CD4-positive, alpha-beta T cell treated with Interleukin-6 for 4 hours (primary cell): ENCODE data around the gene WLS.
"Not testable (repeated sequence)": the region's sequence is repeated elsewhere in the genome, so short reads cannot be mapped to it uniquely, and the experiment has no call there.

Experiments used
- DNase-seq: peaks from one replicate; pipeline ENCODE4 v3.0.0-alpha.2; 2020; ENCODE audit warnings: mixed read lengths

WLS gene

DNA sequence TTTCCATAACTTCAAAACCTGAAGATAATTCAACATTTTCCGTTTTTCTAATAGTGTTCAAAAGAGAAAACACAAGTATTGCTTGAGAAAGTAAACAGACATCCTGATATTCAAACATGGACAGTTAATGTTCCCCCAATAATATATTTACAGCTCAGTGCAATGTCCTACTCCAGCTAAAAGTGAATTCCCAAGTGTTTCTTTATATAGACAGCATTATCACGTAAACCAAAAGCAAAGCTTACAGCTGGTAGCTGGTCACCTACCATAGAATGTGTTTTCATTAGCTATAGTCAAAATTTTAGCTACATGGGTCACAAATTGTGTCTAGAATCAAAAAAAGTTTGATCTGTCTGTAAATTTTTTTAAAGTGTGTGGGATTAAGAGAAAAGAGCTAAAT is 34.9 kb downstream of the WLS start:
- DNase-seq, result no peak

DNA sequence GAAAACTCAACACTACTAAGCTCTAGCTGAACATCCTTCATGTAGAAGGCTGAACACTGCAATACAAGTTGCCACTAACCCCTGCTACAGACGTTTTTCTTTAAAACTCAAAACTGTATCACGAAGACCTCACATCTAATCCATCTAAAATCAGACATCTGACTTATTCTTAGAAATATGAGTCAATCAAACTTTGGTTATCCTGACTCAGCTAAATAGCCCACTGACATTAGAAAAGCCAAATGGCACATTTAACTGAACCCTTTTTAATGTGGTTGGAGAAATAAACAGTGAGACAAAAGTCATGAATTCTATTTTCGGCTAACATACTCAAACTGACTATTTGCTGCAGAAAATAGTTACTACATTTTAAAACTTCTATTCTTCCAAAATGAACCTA is 35.6 kb downstream of the WLS start:
- DNase-seq, result no peak

DNA sequence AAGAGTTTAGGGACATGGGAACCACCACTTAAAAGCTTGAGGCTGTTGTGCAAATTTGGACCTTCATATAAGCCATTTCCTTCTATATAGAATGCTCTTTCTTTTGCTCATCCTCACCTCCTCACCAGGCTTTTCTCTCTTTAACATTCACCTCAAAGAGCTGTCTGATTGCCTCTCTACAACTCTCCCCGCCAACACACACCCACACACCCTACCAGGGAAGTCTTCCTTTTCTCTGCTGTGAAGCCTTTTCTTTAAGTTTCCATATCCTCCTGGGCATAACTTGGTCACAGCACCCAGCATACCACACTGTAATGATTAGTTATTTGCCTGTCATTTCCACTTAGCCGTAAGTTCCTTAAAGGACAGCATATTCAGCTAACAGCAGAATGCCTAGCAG is 40.6 kb downstream of the WLS start:
- no peak for DNase-seq

DNA sequence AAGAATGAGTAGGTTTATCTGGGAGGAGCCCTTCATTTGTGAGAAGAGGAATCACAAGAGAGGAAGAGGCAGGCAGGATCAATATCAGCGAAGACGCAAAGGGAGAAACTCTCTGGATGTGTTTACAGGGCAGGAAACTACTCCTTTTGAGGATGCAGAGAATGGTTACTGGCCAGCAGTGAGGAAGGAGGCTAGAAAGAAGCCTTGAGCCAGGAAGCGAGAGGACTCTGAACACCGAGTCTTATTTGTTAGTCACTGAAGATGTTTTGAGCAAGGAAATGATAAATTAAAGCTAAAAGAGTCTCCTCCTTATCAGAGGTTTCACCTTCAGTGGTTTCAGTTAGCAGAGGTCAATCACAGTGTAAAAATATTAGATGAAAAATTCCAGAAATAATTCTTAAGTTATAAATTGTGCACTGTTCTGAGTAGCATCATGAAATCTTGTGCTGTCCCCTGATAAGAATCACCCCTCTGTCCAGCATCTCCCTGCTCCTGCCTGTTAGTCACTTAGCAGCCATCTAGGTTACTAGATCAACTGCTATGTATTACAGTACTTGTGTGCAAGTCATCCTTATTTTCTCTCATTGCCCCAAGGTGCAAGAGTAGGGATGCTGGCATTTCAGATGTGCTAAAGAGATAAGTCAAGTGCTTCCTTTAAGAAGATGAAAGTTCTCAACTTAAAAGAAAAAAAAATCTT is 43.5 kb downstream of the WLS start:
- DNase-seq, result no peak

DNA sequence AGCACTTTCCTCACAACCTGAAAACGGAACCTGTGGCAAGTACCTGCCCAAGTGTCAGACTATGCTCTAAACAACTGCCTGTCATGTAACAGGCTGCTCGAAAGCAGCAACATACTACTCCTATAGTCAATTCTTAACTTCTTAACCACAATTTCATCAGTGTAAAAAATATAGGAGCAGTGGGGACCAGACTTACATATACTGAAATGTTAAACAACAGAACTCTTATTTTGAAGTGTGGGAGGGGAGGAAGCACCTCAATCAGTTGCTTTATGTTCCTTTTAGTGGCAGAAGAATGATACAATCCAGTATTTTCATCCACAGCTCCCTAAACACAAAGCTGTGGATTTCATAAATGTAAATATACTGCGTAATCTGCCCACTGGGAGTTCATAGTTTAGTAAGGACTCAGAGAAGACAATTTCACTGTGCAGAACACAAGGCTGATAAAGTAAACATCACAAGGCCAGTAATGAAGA is 44.2 kb downstream of the WLS start:
- no peak for DNase-seq

DNA sequence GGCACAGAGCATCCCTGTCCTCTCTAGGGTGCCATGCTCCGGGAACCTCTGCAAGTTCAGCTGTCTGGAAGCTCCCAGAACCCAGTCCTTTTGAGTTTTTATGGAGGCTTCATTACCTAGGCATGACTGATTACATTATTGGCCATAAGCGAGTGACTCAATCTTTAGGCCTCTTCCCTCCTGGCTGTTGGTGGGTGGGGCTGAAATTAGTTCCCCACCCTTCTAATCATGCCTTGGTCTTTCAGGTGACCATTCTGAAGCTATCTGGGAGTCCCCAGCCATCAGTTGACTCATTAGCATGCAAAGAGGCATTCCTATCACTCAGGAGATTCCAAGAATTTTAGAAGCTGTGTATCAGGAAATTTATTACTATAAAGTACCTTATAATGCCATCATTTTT is 46.6 kb downstream of the WLS start:
- DNase-seq, result no peak

DNA sequence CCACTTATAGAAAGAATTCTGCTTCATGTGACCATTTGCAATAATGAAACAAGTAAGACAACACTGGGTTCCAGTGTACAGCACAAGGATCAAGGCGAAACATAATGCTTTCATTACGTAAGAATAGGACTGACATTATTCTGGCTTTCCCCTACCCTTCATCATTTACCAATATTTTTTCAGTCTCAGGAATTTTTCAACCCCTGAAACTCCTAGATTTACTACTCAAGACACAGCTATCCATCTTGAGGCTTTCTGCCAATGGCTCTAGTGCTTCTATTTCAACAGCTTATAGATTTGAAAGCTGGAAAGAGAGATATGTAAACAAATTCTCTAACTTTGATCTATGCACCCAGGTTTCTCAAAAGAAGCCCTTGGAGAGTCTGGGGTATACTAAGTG is 48.4 kb downstream of the WLS start:
- DNase-seq, result no peak

DNA sequence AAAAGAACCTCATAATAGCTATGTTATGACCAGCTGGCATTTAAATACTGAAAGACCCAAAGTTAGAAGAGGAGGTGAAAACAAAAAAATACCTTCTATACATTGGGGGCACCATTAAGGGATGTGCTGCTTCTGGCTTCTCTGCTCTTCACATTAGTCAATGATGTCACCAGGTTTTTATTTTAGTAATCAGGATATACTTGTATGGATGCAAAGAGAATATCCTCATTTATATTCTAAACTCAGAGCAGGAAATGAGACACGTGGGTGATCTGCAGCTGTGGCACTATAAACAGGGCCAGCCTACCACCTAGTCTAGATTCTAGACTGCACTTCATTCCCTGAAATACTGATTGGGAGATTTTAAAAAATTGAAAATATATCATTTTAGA is 51.2 kb downstream of the WLS start:
- DNase-seq, result no peak

DNA sequence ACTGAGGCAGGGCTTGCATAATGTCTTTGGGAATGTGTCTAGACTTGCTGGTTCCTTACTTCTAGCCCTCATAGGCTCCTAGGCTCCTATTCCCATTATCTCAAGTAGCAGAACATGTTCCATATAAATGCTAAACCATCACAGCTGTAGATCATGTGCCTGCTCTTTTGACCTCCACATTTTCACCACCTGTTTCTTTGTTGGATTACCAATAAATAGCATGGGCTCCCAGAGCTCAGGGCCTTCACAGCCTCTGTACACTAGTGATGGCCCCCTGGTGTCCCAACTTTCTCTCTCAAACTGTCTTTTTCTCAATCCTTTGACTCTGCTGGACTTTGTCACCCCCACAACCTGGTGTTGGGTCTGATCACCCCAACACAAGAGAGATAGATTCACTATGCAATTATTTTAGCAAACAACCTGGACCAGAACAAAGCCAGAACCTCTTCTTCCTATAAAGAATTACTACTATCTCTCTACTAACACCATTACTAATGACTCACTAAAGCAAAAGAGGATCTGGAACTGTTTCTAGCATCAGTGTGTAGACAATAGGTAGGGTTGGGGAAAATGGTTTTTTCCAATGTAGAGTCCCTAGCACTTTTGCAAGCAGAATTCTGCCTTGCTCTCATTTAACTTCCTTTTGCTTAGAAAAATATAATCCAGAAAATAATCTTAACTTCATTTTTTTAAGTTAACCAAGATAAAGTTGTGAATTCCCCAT is 51.7 kb downstream of the WLS start:
- no peak for DNase-seq

DNA sequence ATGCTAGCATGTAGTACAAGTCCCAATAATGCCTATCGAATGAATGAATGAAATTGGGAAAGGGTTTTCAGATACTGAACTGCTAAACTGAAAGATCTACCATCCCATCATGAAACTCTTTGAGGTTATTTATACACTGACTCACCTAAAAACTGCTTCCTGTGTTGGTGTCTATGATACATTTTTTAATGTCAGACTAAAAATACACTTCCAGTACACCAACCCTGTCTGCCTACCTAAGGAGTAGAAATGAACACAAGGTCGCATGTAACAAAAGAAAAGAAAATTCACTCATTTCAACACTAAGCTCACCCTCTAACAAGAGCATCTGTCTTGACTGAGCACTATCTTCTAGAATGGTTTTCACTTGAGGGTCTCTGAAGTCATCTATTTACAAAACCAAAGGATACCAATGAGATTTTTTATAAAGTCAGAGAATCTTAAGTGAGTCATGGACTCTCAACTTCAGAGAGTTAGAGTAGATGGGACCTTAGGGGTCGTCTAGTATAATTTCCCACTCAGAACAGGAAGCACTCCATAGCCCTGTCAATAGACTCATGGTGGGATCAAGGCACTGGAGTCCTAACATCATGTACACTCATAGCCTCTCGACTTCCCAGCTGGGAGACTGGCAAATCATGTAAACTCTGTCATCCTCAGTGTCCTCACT is 53.4 kb downstream of the WLS start:
- no peak for DNase-seq

DNA sequence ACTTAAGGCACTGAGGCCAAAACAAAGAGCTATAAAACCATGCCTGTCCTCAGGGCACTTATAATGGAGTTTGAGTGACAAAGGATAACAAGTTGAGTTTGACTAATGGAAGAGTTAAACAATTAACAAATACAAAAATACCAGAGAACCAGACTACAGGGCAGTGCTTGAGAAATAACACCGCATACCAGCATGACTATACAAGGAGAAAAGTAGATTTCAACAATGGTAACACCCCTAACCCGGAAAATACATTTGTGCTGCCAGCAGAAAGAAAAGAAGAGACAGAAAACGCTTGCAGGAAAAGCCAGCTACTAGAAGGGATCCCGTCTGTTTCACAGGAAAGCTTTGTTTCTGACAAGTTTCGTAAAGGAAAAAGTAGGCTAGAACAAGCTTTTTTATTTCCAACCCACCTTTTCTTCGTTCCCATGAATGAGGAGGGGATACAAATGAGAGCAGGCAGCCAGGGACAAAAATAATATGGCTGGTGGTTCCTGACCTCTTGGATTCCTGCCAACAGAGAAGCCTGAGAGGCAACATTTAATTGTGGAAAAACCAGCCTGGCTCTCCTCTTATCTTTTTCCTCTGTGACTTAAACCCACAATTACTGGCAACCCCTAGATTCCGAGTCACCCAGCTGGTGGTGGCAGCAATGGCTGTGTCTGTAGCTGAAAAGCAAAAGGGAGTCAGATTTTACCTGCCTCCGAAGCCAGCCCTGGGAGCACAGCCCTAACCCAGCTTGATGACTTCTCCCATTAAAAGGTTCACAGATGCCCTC is 56.5 kb downstream of the WLS start:
- DNase-seq, result no peak

DNA sequence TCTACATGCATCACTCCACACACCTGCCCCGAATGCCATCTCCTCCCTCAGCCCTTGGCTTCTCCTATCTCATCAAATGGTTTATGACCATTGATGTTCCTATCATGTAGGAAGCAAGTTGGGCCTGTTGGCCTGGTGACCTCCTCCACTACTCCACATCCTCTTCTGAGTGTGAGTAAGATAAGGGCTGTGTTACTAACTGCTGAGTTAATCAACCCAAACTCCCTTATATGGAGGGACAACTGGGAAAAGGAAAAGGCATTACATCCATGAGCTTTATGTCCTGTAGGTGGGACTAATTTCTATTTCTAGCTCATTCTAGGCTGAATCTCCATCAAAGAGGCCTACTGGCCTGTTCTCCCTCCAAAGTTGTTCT is 57.6 kb downstream of the WLS start:
- no peak for DNase-seq

DNA sequence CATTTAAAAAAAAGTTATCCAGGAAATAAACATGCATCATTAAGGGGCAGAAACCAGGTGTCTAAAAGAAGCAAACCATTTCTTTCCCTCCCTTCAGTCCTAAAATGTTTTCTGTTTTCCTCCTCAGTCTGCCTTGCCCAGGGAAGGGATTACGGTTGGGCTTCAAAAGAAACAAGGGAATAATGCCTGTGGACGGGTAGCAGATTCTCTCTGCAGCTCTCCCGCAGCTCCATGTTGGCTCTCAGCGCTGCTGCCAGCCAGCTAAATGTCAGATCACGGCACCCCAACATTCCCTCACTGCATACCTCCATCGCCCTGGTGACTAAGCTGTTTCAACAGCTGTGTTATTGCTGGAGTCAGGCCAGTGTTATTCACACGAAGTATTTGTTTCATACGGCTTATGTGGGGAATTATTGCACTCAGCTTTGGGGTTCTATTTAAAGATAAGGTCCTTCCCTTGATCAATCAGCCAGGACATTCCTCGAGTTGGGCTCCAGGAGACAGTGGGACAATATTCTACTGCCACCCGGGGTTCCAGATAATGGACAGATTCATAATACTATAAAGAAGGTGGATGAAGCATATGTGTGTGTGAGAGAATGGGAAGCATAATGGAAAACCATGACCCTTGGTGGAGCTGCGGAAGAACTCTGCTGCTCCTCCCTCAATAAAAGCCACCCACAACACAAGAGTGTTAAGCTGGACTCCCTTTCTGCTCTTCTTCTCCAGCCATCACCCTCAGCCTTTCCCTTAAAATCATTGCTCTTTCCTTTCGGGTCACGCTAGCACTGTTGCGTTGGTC is 58.2 kb downstream of the WLS start:
- DNase-seq, result no peak

DNA sequence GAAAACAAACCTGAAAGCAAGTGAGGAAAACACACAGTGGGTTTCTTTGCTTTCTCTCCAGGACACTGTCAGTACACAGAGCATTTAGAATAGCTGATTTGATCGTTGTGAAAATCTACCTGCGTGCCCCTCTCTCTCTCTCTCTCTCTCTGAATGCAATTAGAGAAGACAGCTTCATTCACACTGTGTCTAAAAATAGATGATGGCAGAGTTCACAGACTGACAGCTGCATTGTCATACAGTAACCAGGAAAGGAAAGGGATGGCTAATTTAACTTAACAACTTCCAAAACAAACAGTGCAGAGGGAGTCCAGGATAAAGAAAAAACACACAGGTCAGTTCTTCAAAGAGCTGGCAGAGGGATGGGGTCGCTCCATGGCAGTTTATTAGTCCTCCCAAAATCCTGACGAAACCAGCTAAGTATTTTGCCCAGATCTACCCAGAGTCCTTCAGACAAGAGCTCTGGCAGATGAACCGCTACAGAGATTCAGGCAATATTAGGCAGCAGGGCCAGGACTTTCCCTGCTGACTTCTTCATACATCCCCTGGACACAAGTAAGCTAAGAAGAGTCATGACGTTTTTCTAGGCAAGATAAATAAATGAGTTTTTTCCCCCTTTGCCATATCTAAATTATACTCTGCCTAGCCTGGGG is 58.9 kb downstream of the WLS start:
- DNase-seq, result no peak

DNA sequence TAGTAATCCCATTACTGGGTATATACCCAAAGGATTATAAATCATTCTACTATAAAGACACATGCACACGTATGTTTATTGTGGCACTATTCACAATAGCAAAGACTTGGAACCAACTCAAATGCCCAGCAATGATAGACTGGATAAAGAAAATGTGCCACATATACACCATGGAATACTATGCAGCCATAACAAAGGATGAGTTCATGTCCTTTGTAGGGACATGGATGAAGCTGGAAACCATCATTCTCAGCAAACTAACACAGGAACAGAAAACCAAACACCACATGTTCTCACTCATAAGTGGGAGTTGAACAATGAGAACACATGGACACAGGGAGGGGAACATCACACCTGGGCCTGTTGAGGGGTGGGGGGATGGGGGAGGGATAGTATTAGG is 60.5 kb downstream of the WLS start:
- DNase-seq, result not testable (repeated sequence)

DNA sequence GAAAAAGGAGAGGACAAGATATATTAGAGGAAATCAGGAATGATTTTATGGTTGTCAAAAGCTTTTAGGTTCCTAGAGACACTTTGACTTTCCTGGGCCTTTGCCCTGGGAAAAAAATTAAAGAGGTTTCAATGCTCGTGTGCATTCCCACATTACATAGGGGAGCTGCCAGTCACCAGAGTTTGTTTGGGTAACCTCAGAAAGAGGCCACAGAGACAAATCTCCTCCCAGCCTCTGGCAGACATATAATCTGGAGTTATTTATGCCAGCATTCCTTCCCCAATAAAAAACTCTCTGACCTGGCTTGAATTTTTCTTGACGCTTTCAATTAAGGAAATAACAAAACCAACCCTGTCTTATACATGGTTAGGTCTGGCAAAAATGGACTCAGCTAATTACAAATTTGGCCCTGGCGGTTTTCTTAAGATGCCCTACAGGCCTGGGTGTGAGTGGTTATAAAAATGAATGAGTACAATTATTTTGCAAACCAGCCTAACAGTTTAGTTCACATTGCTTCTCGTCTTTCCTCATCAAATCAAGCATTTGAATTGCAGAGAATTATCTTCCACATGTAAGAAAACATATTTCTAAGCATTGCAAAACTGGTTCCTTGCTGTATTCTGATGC is 63.7 kb downstream of the WLS start:
- no peak for DNase-seq

DNA sequence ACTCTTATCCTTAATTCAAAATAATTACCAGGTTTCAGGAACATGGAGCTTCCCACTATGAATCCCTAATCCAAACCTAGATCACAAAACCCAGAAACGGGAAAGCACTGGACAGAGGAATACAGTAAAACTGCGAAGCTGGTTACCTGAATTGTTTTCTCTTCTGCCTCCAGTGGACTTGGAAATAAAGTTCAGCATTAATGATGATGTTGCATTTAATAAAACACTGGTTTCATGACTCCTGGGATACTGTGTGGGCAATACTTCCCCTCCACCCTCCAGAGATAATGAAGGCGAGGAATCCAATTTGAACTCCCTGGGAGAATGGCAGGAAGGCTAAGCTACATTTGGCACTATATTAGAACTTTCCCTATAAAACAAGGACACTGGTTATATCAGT is 65.1 kb downstream of the WLS start:
- no peak for DNase-seq

DNA sequence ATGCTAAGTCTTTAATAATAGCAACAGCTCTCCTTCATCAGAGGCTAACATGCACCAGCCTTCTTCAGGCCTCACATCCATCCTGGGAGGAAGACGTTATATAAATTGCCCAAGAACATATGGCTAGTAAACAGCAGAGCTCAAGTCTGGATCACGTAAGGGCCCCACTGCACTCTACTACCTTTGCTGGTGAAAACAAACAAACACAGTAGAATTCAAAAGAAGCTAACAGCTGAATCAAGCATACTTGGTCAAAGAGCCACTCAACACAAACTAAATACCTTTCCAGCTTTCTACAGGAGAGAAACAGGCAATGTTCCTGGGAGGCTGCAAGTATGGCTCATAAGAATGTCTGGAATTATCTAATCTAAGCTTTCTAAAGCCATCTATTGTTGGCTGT is 66.0 kb downstream of the WLS start:
- DNase-seq, result no peak

DNA sequence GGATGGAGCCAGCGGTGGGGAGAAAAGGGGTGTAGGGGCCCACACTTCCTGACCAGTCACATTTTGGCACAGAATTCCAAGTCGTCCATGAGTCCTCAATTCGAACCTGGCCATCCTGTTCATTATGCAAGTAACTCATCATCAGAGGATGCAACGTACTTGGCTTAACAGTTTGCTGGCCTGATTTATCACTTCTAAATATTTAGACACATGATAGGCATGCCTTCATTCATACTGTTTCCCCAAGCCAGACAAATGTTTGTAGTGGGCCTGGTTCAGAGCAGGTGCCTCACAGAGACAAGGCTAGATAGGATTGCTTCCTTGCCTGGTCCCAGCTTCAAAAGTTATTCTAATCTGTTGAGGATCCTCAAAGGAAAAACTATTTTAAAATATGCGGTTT is 66.7 kb downstream of the WLS start:
- no peak for DNase-seq

DNA sequence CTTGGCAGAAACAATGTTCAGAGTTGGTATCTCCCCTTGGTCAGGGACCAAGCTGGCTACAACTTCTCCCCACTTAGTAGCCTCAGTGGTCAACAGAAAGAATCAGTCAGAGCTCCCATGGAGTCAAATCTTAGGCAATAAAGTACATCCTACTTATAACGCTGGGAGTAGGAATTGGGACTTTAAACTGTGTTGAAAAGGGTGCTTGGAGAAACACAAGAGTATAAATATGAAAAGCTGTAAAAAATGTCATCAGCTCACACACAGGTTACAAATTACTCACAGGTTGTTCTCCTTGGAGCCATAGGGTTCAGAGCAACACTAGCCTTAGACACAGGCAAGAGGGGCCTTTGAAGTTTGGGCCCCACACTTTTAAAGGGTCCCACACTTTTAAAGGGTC is 67.4 kb downstream of the WLS start:
- no peak for DNase-seq

DNA sequence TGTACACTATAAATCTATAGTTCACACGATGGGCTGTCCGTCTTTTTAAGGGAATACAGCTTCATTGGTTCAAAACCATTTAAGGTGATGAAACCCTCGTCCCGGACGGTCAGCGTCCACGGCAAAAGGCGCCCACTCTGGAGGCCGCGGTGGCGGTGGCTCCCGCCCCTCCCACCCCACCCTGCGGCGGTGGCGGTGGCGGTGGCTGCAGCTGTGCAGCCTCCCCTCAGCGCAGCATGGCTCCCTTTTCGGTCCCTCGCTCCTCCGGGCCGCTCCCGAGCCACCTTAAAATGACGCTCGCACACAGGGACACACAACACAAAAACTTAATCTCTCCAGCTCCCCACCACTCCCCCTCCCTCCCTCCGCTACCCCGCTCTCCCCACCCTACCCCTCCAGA is 69.1 kb downstream of the WLS start:
- no peak for DNase-seq

DNA sequence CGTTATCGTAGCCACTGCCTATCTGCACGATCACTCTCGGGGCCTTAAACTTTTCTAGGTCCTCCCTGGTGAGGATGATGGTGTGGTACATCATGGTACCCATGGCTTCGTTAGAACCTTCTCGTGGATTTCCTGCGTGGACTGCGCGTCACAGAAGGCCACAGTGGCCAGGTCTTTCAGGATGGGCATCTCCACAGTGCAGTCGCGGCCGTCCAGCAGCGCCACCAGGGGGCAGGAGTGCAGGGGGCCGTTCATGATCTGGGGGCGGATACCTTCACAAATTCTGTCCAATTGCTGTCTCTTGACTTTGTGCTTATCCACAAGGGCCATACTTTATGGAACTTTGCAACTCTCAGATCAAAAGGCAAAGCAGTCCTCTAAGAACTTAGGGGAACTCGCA is 69.6 kb downstream of the WLS start:
- no peak for DNase-seq
